ENCODE results near the gene FXYD4.
A peak's percentile ranks its signal among the peaks of the same experiment; 100 is the strongest.

FXYD4 gene

GRCh38 chr10:43347997-43348396 is 23.4 kb upstream of the FXYD4 start:
- DNase-seq: no peak

GRCh38 chr10:43348511-43349312 is 22.7 kb upstream of the FXYD4 start:
- DNase-seq: peak in 13 of 14 donors; percentile 42 to 93 (median 87)

- DNase-seq: no peak
Observed at GRCh38 chr10:43350156-43350555, 21.3 kb upstream of the FXYD4 start.

- peak in 1 of 14 donors; percentile 47 for DNase-seq
Observed at GRCh38 chr10:43350686-43351085, 20.8 kb upstream of the FXYD4 start.

GRCh38 chr10:43351301-43351700 is 20.1 kb upstream of the FXYD4 start:
- no peak for DNase-seq

- DNase-seq: no peak
Observed at GRCh38 chr10:43352951-43353350, 18.5 kb upstream of the FXYD4 start.

- no peak for DNase-seq
Observed at GRCh38 chr10:43353495-43354329, 17.7 kb upstream of the FXYD4 start.

GRCh38 chr10:43354330-43354635 is 17.2 kb upstream of the FXYD4 start:
- no peak for DNase-seq

- DNase-seq: no peak
Observed at GRCh38 chr10:43354879-43355380, 16.5 kb upstream of the FXYD4 start.

GRCh38 chr10:43355749-43356371 is 15.6 kb upstream of the FXYD4 start:
- peak in 1 of 14 donors; percentile 17 for DNase-seq

- no peak for DNase-seq
Observed at GRCh38 chr10:43360086-43360485, 11.3 kb upstream of the FXYD4 start.

- no peak for DNase-seq
Observed at GRCh38 chr10:43361547-43362190, 9.8 kb upstream of the FXYD4 start.

GRCh38 chr10:43362191-43362839 is 9.1 kb upstream of the FXYD4 start:
- peak; percentile 30 to 94 (median 80) for DNase-seq

- DNase-seq: no peak
Observed at GRCh38 chr10:43365001-43365400, 6.4 kb upstream of the FXYD4 start.

- no peak for DNase-seq
Observed at GRCh38 chr10:43369921-43370320, 1.5 kb upstream of the FXYD4 start.

GRCh38 chr10:43370671-43371215 is 693 bp upstream of the FXYD4 start:
- DNase-seq: no peak

GRCh38 chr10:43372765-43373361 is 1.4 kb downstream of the FXYD4 start:
- DNase-seq: peak in 11 of 14 donors; percentile 28 to 82 (median 72)

GRCh38 chr10:43373461-43373860 is 2.0 kb downstream of the FXYD4 start:
- no peak for DNase-seq

GRCh38 chr10:43374194-43374593 is 2.8 kb downstream of the FXYD4 start:
- no peak for DNase-seq

- no peak for DNase-seq
Observed at GRCh38 chr10:43375401-43376020, 4.1 kb downstream of the FXYD4 start.
